Measurements from ENCODE around the gene HES7.
"Not testable (repeated sequence)": the region's sequence is repeated elsewhere in the genome, so short reads cannot be mapped to it uniquely, and the experiment has no call there.

Gene HES7

DNA sequence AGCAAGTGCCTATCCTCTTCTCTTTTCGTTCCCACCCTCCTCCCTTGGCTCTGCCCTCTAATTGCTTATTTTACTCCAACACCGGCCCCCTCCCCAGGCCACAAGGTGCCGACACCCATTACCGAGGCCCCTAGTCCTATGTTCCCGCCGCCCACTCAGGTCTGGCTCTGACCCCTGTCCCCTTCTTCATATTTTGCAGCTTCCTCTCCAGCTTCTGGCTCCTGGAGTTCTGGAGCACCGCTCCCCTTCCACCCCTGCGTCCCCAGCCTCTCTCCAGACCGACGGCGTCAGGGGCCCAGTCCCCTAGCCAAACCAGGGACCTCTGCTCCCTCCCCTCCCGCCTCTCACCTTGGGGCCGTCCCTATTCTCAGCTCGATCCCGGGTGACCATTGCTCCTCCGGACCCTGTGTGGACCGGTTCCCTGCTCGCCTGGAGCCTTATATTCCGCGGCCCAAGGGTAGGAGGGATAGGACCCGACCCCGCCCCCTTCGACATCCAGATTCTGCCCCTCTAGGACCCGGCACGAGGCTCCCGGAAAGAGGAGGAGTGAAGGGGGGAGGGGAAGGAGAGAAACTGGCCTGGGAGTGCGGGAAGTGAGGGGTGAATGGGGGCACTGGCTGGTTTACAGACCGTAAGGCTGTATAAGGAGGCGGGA lies at the start of gene HES7:
Gene HES7, minus strand, starts transcription at position 412 of the 655 bp plus-strand sequence. Its CDS starts 22 bp downstream, at position 390.
- TF ChIP-seq, protein P1, sequence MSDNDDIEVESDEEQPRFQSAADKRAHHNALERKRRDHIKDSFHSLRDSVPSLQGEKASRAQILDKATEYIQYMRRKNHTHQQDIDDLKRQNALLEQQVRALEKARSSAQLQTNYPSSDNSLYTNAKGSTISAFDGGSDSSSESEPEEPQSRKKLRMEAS (IDR thresholded peaks at IDR 0.05; ENCODE audit: low read depth, low read length), result no peak
- TF ChIP-seq CTCF (IDR thresholded peaks at IDR 0.05; ENCODE audit: low read depth, low read length) (no peak), MYC (IDR thresholded peaks at IDR 0.05; ENCODE audit: low read depth, low read length) (no peak), POLR2A (IDR thresholded peaks at IDR 0.05; ENCODE audit: extremely low read depth, insufficient read length) (no peak)
- DNase-seq (ENCODE audit: low read depth), result peak; percentile 14
- H3K4me3 ChIP-seq (ENCODE audit: low read depth, low read length), result no peak within 1 kb of the TSS

- peak overlapping the region; percentile 68 for H3K4me3 ChIP-seq (ENCODE audit: low read depth, low read length)
- peak; percentile 94 for DNase-seq (ENCODE audit: low read depth)
- peak; percentile 100 for TF ChIP-seq POLR2A (IDR thresholded peaks at IDR 0.05; ENCODE audit: extremely low read depth, insufficient read length)
- TF ChIP-seq CTCF (IDR thresholded peaks at IDR 0.05; ENCODE audit: low read depth, low read length), result no peak
These were observed 49.4 kb upstream of the HES7 start for GRCh38 chr17:8173056-8173870.

DNA sequence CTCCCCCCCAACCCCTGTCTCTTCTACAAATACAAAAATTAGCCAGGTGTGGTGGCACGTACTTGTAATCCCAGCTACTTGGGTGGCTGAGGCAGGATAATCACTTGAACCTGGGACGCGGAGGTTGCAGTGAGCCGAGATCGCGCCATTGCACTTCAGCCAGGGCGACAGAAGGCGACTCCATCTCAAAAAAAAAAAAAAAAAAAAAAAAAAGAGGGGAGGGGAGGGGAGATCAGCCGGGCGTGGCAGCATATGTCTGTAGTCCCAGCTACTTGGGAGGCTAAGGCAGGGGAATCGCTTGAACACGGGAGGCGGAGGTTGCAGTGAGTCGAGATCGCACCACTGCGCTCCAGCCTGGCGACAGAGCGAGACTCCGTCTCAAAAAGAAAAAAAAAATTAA lies 46.3 kb upstream of the HES7 start:
- H3K4me3 ChIP-seq (ENCODE audit: low read depth, low read length); DNase-seq (ENCODE audit: low read depth): not testable (repeated sequence)

DNA sequence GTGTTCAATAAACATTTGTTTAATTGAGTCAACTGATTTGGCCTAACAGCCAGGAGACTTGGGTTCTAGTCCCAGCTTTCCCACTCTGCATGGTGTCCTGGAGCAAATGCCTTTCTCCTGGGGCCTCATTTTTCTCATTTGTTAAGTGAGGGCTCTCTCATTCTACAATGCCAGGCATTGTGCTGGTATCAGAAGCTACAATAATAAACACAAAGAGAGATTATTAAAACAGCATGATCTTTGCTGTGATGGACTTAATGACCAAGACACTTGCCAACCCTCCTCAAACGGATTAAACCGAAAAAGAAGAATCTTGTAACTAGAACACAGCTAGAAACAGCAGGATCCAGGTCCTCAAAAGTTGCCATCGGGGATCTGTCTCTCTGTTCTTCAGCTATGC lies 43.6 kb upstream of the HES7 start:
- TF ChIP-seq POLR2A (IDR thresholded peaks at IDR 0.05; ENCODE audit: extremely low read depth, insufficient read length), result no peak
- TF ChIP-seq, protein P1 (IDR thresholded peaks at IDR 0.05; ENCODE audit: low read depth, low read length), result no peak
- no peak overlapping the region for H3K4me3 ChIP-seq (ENCODE audit: low read depth, low read length)
- no peak for DNase-seq (ENCODE audit: low read depth)

DNA sequence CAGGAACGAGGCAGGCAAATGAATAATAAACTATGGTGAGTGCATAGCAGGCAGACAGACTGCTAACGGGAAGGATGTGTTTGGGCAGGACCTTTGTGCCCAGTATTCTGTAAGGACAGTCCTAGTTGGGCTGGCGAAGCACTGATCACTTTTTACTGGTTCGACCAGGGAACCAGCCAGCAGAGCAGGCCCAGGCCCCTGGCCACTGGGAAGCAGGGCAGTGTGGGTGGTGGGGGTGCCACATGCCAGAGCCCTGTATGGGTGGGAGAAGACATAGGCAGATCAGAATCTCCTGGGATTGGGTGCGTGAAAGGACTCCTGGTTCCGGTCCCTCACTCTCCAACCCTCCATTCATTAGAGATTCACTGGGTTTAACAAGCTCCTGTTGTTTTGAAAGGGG lies 42.8 kb upstream of the HES7 start:
- no peak for DNase-seq (ENCODE audit: low read depth)
- H3K4me3 ChIP-seq (ENCODE audit: low read depth, low read length), result no peak overlapping the region
- no peak for TF ChIP-seq CTCF (IDR thresholded peaks at IDR 0.05; ENCODE audit: low read depth, low read length)
- TF ChIP-seq, protein P1 (IDR thresholded peaks at IDR 0.05; ENCODE audit: low read depth, low read length), result no peak
- no peak for TF ChIP-seq POLR2A (IDR thresholded peaks at IDR 0.05; ENCODE audit: extremely low read depth, insufficient read length)
- TF ChIP-seq MYC (IDR thresholded peaks at IDR 0.05; ENCODE audit: low read depth, low read length), result no peak

DNA sequence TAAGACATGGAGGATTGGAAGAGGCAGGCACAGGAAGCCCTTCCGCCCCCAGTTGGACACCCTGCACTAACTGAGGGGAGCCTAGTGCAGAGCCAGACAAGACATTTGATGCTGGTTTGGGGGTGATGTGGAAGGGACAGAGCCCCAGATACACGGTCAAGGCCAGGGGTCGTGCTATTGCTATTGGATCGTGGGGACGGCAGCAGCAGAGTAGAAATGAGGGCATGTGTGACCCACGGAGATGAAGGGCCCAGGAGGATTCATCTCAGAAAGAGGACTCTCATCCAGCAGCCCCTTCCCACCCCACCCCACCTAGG lies 40.9 kb upstream of the HES7 start:
- H3K4me3 ChIP-seq (ENCODE audit: low read depth, low read length), result no peak overlapping the region
- DNase-seq (ENCODE audit: low read depth), result no peak
- no peak for TF ChIP-seq MYC (IDR thresholded peaks at IDR 0.05; ENCODE audit: low read depth, low read length)
- TF ChIP-seq, protein P1 (IDR thresholded peaks at IDR 0.05; ENCODE audit: low read depth, low read length), result no peak
- TF ChIP-seq CTCF (IDR thresholded peaks at IDR 0.05; ENCODE audit: low read depth, low read length), result no peak
- no peak for TF ChIP-seq POLR2A (IDR thresholded peaks at IDR 0.05; ENCODE audit: extremely low read depth, insufficient read length)
